ENCODE results near the gene PLXNA2. TPM values are rescaled to one million over a fixed set of nuclear protein-coding genes. Genes with fewer than 3 reads are reported as not detected.

Gene PLXNA2
- total RNA-seq, 1 experiment from 2014 or later: 10.2 TPM

DNA sequence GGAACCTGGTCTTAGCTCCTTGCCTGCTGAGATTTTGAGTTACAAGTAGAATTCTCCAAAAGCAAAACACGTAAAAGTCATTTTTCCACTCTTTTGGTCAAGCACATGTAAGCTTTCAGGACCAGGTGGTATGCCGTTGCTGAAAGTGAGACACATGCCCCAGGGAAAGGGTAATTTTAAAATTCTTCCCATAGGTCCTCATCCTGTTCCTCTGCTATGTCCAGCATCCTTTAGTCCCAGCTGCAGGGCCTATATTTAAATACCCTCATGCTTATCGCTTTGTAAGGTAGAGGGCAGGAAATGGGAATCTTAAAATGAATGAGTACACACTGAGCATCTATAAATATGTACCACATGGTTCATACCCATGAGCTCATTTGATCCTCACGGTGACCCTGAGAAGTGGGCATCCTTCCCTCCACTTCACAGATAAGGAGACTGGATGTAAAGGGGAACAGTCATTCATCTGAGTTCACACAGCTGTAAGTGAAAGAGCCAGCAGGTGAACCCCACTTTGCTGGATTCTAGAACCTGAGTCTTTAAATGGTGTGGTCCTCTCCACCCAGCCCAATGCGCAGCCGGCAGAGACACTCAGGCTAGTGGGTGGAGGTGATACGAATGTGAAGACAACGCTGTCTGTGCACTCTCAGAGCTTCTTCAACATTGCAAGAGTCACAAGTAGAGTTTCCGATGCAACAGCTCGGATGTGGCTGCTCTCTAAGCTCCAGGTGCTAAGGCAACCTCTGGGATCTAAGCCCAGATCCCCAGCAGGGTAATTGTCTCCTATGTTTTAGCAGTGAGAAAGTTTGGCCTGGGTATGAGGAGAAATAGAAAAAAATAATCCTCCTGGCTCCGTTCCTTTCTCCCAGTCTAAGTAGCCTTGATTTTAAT is 163.5 kb downstream of the PLXNA2 start:
- H3K27me3 ChIP-seq (ENCODE audit: insufficient read depth, low read depth): no peaks in the 10 kb centered on the region
- ChIA-PET CTCF (interaction anchor here (0.7 kb wide), 1 partner anchor 25 kb away, joined by 4 read pairs; no protein-coding TSS in a partner anchor), POLR2A (ENCODE audit: unreplicated experiment) (no interaction called here)
- H3F3A ChIP-seq (ENCODE audit: insufficient read depth, low read depth): no peaks in the 10 kb centered on the region
- H3K27ac ChIP-seq: no peak overlapping the region
- TF ChIP-seq EZH2 (IDR thresholded peaks at IDR 0.05; ENCODE audit: low read depth): no peak
- TF ChIP-seq, protein P1, sequence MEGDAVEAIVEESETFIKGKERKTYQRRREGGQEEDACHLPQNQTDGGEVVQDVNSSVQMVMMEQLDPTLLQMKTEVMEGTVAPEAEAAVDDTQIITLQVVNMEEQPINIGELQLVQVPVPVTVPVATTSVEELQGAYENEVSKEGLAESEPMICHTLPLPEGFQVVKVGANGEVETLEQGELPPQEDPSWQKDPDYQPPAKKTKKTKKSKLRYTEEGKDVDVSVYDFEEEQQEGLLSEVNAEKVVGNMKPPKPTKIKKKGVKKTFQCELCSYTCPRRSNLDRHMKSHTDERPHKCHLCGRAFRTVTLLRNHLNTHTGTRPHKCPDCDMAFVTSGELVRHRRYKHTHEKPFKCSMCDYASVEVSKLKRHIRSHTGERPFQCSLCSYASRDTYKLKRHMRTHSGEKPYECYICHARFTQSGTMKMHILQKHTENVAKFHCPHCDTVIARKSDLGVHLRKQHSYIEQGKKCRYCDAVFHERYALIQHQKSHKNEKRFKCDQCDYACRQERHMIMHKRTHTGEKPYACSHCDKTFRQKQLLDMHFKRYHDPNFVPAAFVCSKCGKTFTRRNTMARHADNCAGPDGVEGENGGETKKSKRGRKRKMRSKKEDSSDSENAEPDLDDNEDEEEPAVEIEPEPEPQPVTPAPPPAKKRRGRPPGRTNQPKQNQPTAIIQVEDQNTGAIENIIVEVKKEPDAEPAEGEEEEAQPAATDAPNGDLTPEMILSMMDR (conservative IDR thresholded peaks at IDR 0.05): no peak
- H3K4me3 ChIP-seq: no peak overlapping the region
- H2AFZ ChIP-seq: no peak overlapping the region
- H3K4me1 ChIP-seq (replicated peaks; ENCODE audit: insufficient read depth): no peaks in the 10 kb centered on the region
- no peaks in the 10 kb centered on the region for H3K36me3 ChIP-seq (ENCODE audit: low read depth)
- H3K9me3 ChIP-seq (ENCODE audit: insufficient read depth, low read depth): no peaks in the 10 kb centered on the region
- no peak for DNase-seq
- intact Hi-C loops (cut with micrococcal nuclease; ENCODE audit: unreplicated experiment): no loop called here
- no peak overlapping the region for H3K4me2 ChIP-seq
- no peaks in the 10 kb centered on the region for H3K9me2 ChIP-seq (ENCODE audit: insufficient read depth)
- BruUV-seq (replicated peaks): no TSS peak
- no peaks in the 10 kb centered on the region for H3K79me2 ChIP-seq (ENCODE audit: low read depth)
- H4K20me1 ChIP-seq (ENCODE audit: insufficient read depth): no peaks in the 10 kb centered on the region

DNA sequence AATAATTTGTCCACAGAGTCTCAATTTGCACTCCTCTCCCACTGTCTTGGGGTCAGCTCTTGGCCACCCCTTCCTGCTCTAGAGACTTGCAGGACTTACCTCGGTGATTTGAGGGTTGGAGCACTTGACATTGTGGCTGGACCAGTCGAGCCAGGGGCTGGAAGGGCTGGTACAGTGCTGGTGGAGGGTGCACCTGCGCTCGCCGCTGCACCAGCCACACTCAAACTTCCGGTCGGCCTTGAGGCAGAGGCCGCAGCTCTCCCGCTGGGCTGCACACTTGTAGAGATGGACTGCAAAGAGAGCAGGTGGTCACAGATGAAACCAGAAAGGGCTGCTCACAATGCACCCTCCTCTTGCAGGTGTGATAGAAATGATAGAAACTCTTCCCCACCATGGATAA is 165.0 kb downstream of the PLXNA2 start:
- no peak for TF ChIP-seq EZH2 (IDR thresholded peaks at IDR 0.05; ENCODE audit: low read depth)
- TF ChIP-seq, protein P1 (conservative IDR thresholded peaks at IDR 0.05): no peak
- DNase-seq: no peak
- Histone ChIP-seq H3K4me3 (no peak overlapping the region), H3F3A (ENCODE audit: insufficient read depth, low read depth) (no peaks in the 10 kb centered on the region), H3K36me3 (ENCODE audit: low read depth) (no peaks in the 10 kb centered on the region), H2AFZ (no peak overlapping the region), H3K27me3 (ENCODE audit: insufficient read depth, low read depth) (no peaks in the 10 kb centered on the region), H3K27ac (no peak overlapping the region), H4K20me1 (ENCODE audit: insufficient read depth) (no peaks in the 10 kb centered on the region), H3K4me2 (no peak overlapping the region), H3K9me2 (ENCODE audit: insufficient read depth) (no peaks in the 10 kb centered on the region), H3K4me1 (replicated peaks; ENCODE audit: insufficient read depth) (no peaks in the 10 kb centered on the region), H3K79me2 (ENCODE audit: low read depth) (no peaks in the 10 kb centered on the region), H3K9me3 (ENCODE audit: insufficient read depth, low read depth) (no peaks in the 10 kb centered on the region)
- ChIA-PET POLR2A (ENCODE audit: unreplicated experiment) (no interaction called here), CTCF (no interaction called here)
- intact Hi-C loops (cut with micrococcal nuclease; ENCODE audit: unreplicated experiment): no loop called here
- no TSS peak for BruUV-seq (replicated peaks)

DNA sequence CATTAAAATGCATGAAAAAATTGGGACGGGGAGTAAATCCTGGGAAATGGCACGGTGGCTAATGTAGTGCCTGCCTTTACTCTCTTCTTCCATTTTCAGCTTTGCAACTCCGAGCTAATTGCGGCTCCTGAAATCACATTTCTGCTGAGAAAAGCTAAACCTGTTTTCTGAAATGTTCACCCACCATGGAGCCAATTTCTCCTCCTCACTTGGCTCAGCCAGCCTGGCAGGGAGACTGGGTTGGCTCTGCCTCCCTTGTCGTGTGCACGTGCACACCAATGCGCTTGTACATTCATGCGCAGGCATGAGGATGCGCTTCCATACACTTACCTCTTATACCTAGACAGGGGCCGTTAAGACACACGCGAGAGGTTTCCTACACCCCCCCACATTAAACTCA is 165.4 kb downstream of the PLXNA2 start:
- Histone ChIP-seq H4K20me1 (ENCODE audit: insufficient read depth) (no peaks in the 10 kb centered on the region), H2AFZ (no peak overlapping the region), H3K27ac (no peak overlapping the region), H3K79me2 (ENCODE audit: low read depth) (no peaks in the 10 kb centered on the region), H3K9me3 (ENCODE audit: insufficient read depth, low read depth) (no peaks in the 10 kb centered on the region), H3K4me3 (no peak overlapping the region), H3K4me1 (replicated peaks; ENCODE audit: insufficient read depth) (no peaks in the 10 kb centered on the region), H3K4me2 (no peak overlapping the region), H3K36me3 (ENCODE audit: low read depth) (no peaks in the 10 kb centered on the region), H3K27me3 (ENCODE audit: insufficient read depth, low read depth) (no peaks in the 10 kb centered on the region), H3K9me2 (ENCODE audit: insufficient read depth) (no peaks in the 10 kb centered on the region), H3F3A (ENCODE audit: insufficient read depth, low read depth) (no peaks in the 10 kb centered on the region)
- no TSS peak for BruUV-seq (replicated peaks)
- POLR2A ChIA-PET (ENCODE audit: unreplicated experiment): no interaction called here
- no peak for DNase-seq
- TF ChIP-seq EZH2 (IDR thresholded peaks at IDR 0.05; ENCODE audit: low read depth): no peak
- TF ChIP-seq, protein P1 (conservative IDR thresholded peaks at IDR 0.05): no peak
- intact Hi-C loops (cut with micrococcal nuclease; ENCODE audit: unreplicated experiment): no loop called here
- CTCF ChIA-PET: no interaction called here

All from PC-9 (cell line).